HG03354 (cell line): ENCODE measurements around the gene ELAVL3.
A peak's percentile ranks its signal among the peaks of the same experiment; 100 is the strongest.

Source experiments
- ATAC-seq: cut with Tn5 transposase; IDR thresholded peaks from one replicate; pipeline ENCODE4 v1.9.1; 2021; ENCODE audit warnings: mild to moderate bottlenecking; ENCODE audit not compliant: unreplicated experiment, poor library complexity, severe bottlenecking

Gene ELAVL3

DNA sequence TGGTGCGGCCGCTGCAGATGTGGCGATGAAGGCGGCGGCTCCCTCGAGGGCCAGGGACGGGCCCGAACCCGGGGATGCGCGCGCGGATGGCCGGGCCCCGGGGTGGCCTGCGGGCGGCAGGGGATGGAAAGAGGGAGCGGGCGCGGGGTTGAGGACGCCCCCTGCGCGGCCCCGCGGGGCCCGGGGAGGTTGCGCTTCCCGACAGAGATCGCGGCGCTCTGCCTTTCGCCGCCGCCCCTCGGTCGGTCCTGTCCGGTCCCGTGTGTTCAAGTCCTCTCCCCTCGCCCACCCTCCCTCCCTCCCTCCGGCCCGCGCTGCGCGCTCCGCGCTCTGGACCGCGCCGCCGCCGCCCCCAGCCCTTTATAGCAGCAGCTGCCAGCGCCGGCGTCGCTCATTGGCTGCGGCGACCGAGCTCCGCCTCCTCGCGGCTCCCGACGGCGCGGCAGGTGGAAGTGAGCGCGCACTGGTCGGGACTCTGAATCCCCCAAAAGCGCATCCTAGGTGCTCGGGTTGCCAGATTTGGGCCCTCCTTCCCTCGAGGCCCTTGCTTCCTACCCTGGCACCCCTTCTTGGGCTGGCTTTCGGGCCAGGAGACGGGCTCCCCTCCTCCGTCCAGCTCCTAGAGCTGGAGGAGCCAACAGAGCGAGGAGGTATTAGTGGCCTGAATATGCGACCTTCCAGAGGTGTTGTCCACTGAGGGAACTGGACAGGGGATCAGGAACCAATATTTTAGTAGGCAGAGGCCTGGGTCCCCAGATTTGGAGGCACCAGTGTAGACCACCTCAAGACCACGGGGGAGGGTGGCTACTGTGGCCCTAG lies at the start of gene ELAVL3:
Gene ELAVL3 (minus strand): TSS at position 332 of the 819 bp plus-strand sequence. CDS start 438 bp downstream, outside the sequence.
- no peak for ATAC-seq

DNA sequence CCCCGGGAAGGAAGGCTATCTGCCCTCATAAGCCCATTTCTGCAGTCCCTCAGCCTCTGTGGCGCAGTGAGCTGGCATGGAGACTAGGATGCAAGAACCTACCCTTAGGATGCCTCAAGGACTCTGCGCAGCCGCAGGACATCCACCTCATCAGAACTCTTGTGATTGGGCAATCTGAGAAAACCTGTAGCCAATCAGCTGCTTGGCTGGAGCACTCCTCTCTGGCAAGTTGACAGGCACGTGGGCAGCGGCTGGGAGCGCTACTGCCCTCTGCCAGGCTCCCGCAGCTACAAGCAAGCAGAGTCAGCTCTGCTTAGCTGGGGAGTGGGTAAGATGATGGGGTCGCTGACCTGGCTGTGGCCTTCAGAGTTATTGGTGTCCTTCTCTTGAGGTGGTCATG lies 49.6 kb upstream of the ELAVL3 start:
- no peak for ATAC-seq

- peak; percentile 95 for ATAC-seq
These were observed 47.9 kb upstream of the ELAVL3 start, which contains the start of gene ECSIT for GRCh38 chr19:11528551-11529341. ECSIT (minus strand) TSS chr19:11529134; CDS start chr19:11519170, 9,964 bp downstream.

DNA sequence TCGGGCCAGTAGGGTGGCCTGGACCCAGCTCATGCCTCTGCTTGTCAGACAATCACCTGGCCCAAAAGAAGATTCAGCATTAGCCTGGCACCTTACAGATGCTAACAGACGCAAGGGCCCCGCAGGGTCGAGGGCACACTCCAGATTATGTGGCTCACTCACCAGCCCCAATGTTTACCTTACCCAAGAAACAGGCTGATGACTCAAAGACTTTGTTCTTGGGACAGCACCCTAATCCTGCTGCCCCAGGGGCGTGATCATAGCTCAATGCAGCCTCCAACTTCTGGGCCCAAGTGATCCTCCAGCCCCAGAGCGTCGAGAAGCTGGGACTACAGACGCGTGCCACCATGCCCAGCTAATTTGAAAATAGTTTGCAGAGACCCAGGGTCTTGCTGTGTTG lies 38.3 kb upstream of the ELAVL3 start:
- ATAC-seq = no peak

DNA sequence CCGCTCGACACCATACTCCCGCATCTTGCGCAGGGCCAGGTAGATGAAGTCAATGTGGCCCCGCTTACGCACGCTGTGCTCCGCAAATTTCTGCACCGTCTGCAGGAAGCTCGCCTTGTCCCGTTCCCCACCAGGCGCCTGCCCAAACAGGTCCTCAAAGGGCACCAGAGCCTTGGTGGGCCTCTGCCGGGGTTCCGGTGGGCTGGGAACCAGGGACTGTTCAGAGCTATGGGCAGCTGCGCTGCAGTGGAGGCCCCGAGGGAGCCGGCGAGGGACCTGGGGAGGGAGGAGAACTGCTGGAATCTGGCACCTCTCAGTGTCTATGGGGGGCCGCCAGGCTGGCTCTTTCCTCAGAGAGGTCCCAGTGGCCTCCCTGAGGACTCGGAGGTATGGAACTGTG lies 33.1 kb upstream of the ELAVL3 start:
- ATAC-seq = no peak

DNA sequence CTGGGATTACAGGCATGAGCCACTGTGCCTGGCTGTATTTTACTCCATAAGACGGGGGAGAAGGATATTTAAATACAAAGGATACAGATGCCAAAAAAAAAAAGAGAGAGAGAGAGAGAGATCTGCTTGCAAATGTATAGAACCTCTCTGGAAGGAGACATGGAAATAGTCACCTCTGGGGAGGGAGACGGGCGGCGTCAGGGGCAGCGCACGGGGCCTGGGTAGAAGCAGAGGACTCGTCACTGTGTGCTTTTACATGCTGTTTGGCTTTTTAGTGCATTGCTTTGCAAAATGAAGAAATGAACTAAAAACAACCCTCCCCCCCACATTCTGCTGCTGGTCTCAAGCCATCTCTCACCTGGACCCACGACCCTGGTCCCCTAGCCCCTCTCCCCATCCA lies 29.6 kb upstream of the ELAVL3 start:
- no peak for ATAC-seq

GRCh38 chr19:11507370-11508078 lies 26.7 kb upstream of the ELAVL3 start:
- no peak for ATAC-seq

DNA sequence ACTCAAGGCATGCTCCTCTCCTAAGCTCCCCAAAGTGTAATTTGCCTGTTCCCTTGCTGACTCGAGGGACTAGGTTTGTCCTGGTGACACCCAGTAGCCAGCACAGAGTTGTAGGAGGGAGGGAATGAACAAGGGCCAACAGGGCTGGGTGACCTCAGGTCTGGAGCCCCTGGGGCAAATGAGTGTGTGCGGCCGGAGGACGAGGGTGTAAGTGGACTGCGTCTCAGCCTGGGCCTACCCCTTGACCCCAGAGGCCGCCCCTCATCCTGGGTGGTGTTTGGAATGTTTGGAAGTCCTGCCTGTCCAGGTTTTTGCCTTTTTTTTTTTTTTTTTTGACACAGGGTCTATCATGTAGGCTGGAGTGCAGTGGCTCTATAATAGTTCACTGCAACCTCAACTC lies 26.1 kb upstream of the ELAVL3 start:
- no peak for ATAC-seq

- ATAC-seq = peak; percentile 32
These were observed 25.3 kb upstream of the ELAVL3 start for GRCh38 chr19:11506101-11506555.

- ATAC-seq = peak; percentile 67
These were observed 24.8 kb upstream of the ELAVL3 start, which contains the start of gene ZNF653 for GRCh38 chr19:11505504-11506100. ZNF653 (minus strand) TSS chr19:11505839; CDS start chr19:11505786, 53 bp downstream.

DNA sequence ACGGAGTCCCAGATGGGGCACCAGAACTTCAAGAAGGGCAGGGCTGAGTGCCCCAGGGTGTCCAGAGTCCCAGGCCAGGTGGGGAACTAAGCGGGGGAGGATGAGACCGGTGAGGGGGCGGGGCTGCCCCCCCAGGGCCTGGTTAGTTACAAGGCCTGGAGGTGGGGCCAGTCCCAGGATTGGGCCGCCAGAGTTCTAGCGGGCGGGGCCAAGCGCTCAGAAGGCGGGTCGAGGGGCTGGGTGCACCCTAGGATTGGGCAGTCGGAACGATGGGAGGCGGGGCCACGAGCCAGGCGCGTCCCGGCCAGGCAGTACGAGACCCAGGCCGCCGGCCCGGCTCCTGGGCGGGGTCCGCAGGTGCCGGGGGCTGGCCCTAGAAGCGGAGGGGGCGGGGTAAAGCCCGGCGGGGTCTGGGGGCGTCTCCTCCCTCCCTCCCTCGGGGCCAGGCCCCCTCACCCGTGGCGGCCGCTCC lies 24.2 kb upstream of the ELAVL3 start:
- peak; percentile 85 for ATAC-seq

- no peak for ATAC-seq
These were observed 23.7 kb upstream of the ELAVL3 start for GRCh38 chr19:11504502-11505031.

DNA sequence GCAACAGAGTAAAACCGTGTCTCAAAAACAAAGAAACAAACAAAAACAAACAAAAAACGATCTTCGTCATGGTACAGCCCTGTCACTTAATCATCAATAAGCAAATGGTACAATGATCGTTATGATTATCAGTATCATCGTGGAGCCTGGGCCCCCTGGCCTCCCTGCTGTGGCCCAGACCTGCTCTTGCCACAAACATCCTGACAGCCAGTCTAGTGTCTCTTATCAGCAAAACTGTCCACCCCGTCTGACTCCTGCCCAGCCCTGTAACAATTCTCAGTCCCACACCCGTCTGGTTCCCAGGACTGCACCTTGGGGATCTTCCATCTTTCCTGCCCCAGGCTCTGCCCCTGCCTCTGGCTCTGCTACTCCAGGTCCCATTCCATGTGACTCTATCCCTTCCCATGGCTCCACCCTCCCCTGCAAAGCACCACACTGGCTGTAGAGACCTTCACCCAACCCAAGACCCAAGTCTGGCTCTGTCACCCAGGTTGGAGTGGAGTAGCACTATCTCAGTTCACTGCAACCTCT lies 19.1 kb upstream of the ELAVL3 start:
- no peak for ATAC-seq

- no peak for ATAC-seq
These were observed 18.4 kb upstream of the ELAVL3 start for GRCh38 chr19:11499220-11499726.

GRCh38 chr19:11496391-11497163 lies 15.7 kb upstream of the ELAVL3 start:
- ATAC-seq = no peak

- ATAC-seq = no peak
These were observed 15.0 kb upstream of the ELAVL3 start for GRCh38 chr19:11495885-11496284.

GRCh38 chr19:11495481-11495880 lies 14.6 kb upstream of the ELAVL3 start:
- ATAC-seq = no peak

DNA sequence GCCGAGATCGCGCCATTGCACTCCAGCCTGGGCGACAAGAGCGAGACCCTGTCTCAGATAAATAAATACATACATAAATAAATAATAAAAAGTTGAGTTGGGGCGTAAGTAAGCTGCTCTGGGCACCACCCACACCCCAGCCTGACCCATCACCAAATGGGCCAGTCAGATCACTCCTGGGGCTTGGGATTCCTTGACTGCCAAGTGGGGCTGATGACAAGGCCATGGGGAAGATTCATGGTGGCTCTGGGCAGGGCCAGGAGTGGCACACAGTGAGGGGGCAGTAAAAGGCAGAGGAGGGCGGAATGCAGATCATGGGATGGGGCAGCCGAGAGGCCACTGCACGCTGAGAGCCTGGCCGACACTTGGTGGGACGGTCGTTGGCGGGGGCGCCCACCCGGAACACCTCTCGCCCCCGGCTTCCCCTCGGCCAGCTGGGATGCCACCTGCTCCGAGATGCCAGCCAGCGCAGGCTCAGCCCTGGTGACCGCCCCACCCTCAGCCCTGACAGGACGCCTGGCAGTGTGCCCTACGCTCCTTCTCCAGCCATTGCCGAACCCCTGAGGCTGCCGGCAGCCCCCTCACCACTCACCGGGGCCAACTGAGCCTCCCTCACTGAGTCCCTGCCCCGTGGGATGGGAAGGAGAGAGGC lies 13.9 kb upstream of the ELAVL3 start:
- no peak for ATAC-seq
